ENCODE data around the gene TBC1D17.

TBC1D17 gene

DNA sequence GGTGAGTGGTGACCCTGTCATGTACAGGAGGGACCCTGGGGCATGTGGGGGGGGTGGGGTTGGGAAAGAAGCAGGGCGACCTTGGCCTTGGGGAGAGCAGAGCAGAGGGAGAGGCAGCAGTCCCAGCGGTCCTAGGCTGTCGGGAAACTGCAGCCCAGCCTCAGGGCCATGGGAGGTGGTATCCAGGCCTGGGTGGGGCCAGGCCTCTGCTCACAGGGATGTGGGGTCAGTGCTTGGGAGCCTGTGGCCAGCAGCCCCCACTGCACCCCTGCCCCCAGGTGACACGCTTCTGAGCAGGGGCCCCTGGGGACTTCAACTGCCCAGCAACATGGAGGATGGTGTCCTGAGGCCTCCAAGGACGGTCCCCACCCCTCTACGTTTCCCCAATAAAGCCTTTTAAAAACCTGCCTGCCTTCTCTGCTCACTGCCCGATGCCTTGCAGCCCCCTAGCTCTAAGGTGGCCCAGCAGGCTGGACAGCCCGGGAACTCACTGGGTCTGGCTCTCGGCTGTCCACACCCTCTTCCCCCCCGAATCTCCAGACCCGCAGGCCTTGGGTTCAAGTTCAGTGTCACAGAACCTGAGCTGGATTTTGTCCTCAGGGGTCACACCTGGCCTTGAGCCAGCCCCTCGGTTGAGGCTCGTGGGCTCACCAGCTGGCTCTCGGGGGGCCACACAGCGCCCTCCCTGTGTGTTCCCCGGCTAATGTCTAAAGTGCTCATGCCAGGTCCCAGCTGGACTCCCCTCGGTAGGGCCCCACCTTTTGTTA is 17.0 kb upstream of the TBC1D17 start:
- Histone ChIP-seq H3K27ac (ENCODE audit: low read length) (no peak overlapping the region), H3K9me3 (ENCODE audit: insufficient read depth, low read length) (no peaks in the 10 kb centered on the region), H3K36me3 (replicated peaks; ENCODE audit: low read depth, low read length) (peaks cover 72% of the 10 kb centered on the region), H3K27me3 (ENCODE audit: low read depth, low read length) (no peaks in the 10 kb centered on the region), H3K4me2 (ENCODE audit: low read length) (no peak overlapping the region), H2AFZ (ENCODE audit: low read depth, low read length) (no peak overlapping the region), H3K79me2 (ENCODE audit: low read length) (peaks cover 12% of the 10 kb centered on the region; the same call in 1 of the 2 replicates), H3K9ac (ENCODE audit: low read length) (no peak overlapping the region), H4K20me1 (ENCODE audit: insufficient read depth, low read length) (peaks cover 11% of the 10 kb centered on the region; the same call in 1 of the 2 replicates), H3K4me3 (ENCODE audit: low read length) (no peak overlapping the region), H3K4me1 (ENCODE audit: low read length) (no peaks in the 10 kb centered on the region)
- TF ChIP-seq EZH2phosphoT487 (IDR thresholded peaks at IDR 0.05; ENCODE audit: low read depth) = no peak
- TF ChIP-seq, protein P1, sequence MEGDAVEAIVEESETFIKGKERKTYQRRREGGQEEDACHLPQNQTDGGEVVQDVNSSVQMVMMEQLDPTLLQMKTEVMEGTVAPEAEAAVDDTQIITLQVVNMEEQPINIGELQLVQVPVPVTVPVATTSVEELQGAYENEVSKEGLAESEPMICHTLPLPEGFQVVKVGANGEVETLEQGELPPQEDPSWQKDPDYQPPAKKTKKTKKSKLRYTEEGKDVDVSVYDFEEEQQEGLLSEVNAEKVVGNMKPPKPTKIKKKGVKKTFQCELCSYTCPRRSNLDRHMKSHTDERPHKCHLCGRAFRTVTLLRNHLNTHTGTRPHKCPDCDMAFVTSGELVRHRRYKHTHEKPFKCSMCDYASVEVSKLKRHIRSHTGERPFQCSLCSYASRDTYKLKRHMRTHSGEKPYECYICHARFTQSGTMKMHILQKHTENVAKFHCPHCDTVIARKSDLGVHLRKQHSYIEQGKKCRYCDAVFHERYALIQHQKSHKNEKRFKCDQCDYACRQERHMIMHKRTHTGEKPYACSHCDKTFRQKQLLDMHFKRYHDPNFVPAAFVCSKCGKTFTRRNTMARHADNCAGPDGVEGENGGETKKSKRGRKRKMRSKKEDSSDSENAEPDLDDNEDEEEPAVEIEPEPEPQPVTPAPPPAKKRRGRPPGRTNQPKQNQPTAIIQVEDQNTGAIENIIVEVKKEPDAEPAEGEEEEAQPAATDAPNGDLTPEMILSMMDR (IDR thresholded peaks at IDR 0.05; ENCODE audit: low read depth, low read length) = no peak

GRCh38 chr19:49861107-49861506 is 16.4 kb upstream of the TBC1D17 start:
- peaks cover 70% of the 10 kb centered on the region for H3K36me3 ChIP-seq (replicated peaks; ENCODE audit: low read depth, low read length)
- H4K20me1 ChIP-seq (ENCODE audit: insufficient read depth, low read length) = peaks cover 6% of the 10 kb centered on the region; the same call in 1 of the 2 replicates

DNA sequence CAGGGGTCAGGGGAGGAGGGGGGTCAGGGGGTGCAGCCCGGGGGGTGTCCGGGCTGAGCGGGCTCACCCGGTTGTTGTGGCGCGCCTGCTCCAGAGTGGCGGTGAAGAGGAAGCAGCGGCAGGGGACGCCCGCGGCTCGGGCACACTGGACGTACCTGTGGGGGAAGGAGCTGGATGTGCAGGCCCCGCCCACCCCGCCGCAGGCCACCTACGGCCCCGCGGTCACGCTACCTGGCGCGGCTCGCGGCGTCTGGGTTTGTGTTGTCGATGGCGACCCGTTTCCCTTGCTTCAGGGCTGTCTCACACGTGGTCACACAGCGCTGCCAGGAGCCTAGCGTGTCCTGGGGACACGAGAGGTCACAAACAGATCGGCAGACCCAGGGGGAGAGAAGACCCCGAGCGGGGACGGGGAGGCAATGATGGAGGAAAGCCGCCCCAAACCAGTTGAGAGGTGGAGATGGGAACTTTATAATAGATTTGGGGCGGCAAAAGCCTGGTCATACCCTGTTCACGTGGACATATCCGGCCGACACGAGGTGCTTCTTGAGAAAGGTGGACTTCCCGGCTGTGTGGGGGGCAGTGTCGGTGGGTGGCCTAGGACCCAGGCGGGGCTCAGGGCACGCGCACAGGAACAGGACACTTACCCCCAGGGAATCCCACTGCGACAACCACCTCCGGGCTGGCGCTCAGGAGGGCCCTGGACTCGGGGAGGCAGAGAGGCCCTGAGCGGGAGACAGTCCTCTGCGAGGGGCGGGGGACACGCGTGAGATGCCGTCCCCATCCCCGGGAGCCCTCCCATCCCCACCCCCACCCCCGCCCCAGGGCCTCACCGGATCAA is 15.7 kb upstream of the TBC1D17 start:
- no peaks in the 10 kb centered on the region for H4K20me1 ChIP-seq (ENCODE audit: insufficient read depth, low read length)
- H3K27me3 ChIP-seq (ENCODE audit: low read depth, low read length) = no peaks in the 10 kb centered on the region
- H3K36me3 ChIP-seq (replicated peaks; ENCODE audit: low read depth, low read length) = peaks cover 64% of the 10 kb centered on the region
- H3K27ac ChIP-seq (ENCODE audit: low read length) = no peak overlapping the region
- no peak overlapping the region for H2AFZ ChIP-seq (ENCODE audit: low read depth, low read length)
- TF ChIP-seq, protein P1 (IDR thresholded peaks at IDR 0.05; ENCODE audit: low read depth, low read length) = no peak
- TF ChIP-seq EZH2phosphoT487 (IDR thresholded peaks at IDR 0.05; ENCODE audit: low read depth) = no peak
- no peak overlapping the region for H3K9ac ChIP-seq (ENCODE audit: low read length)
- no peaks in the 10 kb centered on the region for H3K9me3 ChIP-seq (ENCODE audit: insufficient read depth, low read length)
- peaks cover 8% of the 10 kb centered on the region for H3K4me1 ChIP-seq (ENCODE audit: low read length)
- peaks cover 24% of the 10 kb centered on the region for H3K79me2 ChIP-seq (ENCODE audit: low read length)
- no peak overlapping the region for H3K4me2 ChIP-seq (ENCODE audit: low read length)
- no peak overlapping the region for H3K4me3 ChIP-seq (ENCODE audit: low read length)

More at GRCh38 chr19:49861107-49861506, 16.4 kb upstream of the TBC1D17 start:
- Histone ChIP-seq H3K4me3 (ENCODE audit: low read length) (no peak overlapping the region), H3K9me3 (ENCODE audit: insufficient read depth, low read length) (no peaks in the 10 kb centered on the region), H3K27ac (ENCODE audit: low read length) (no peak overlapping the region), H2AFZ (ENCODE audit: low read depth, low read length) (no peak overlapping the region), H3K4me2 (ENCODE audit: low read length) (no peak overlapping the region), H3K9ac (ENCODE audit: low read length) (no peak overlapping the region), H3K27me3 (ENCODE audit: low read depth, low read length) (no peaks in the 10 kb centered on the region), H3K79me2 (ENCODE audit: low read length) (peaks cover 17% of the 10 kb centered on the region), H3K4me1 (ENCODE audit: low read length) (peaks cover 4% of the 10 kb centered on the region)
- TF ChIP-seq, protein P1 (IDR thresholded peaks at IDR 0.05; ENCODE audit: low read depth, low read length) = no peak
- TF ChIP-seq EZH2phosphoT487 (IDR thresholded peaks at IDR 0.05; ENCODE audit: low read depth) = no peak
